Kidney (tissue), 14 donors: Measurements from ENCODE around the gene THAP2. TPM values are rescaled to one million over a fixed set of nuclear protein-coding genes. Genes with fewer than 3 reads are reported as not detected.

Experiments
- DNase-seq, 5 donors: peaks; one replicate each; pipeline ENCODE4 v3.0.0-alpha.2; 2013 to 2020
- FAIRE-seq: peaks from 2 replicates; lab custom pipeline; 2012; peaks lifted over from hg19 to GRCh38; lab: Jason Lieb, UNC
- H3K27ac ChIP-seq, 2 donors: one replicate each; pipeline ENCODE4 v1.7.0; 2013; ENCODE audit warnings: low read depth in 2 of 2, low read length in 2 of 2, inconsistent platforms in 1 of 2
- H3K27me3 ChIP-seq: one replicate; pipeline ENCODE4 v1.7.1; 2013; ENCODE audit warnings: low read length, inconsistent platforms; ENCODE audit not compliant: control insufficient read depth, insufficient read depth
- H3K36me3 ChIP-seq, 3 donors: one replicate each; pipeline versions ENCODE4 v1.7.0 to v1.7.1; 2013; ENCODE audit warnings: low read length in 3 of 3, control low read depth in 1 of 3, inconsistent platforms in 1 of 3; ENCODE audit not compliant: insufficient read depth in 3 of 3, control insufficient read depth in 2 of 3
- H3K4me1 ChIP-seq, 3 donors: one replicate each; pipeline versions ENCODE4 v1.7.0 to v1.7.1; 2013; ENCODE audit warnings: low read length in 3 of 3, inconsistent platforms in 1 of 3, low read depth in 1 of 3; ENCODE audit not compliant: control insufficient read depth in 2 of 3, insufficient read depth in 2 of 3
- H3K4me3 ChIP-seq, 3 donors: one replicate each; pipeline versions ENCODE4 v1.7.0 to v1.8.1; 2013; ENCODE audit warnings: low read length in 3 of 3, control low read depth in 1 of 3, inconsistent platforms in 1 of 3
- H3K9ac ChIP-seq, 3 donors: one replicate each; pipeline versions ENCODE4 v1.7.0 to v1.7.1; 2013; ENCODE audit warnings: low read length in 3 of 3, control low read depth in 1 of 3, inconsistent platforms in 1 of 3
- H3K9me3 ChIP-seq, 3 donors: one replicate each; pipeline versions ENCODE4 v1.7.0 to v1.7.1; 2013; ENCODE audit warnings: low read length in 3 of 3, control low read depth in 1 of 3, inconsistent platforms in 1 of 3; ENCODE audit not compliant: control insufficient read depth in 2 of 3, insufficient read depth in 1 of 3
- CTCF ChIP-seq: IDR thresholded peaks from 3 replicates; pipeline ENCODE4 v1.5.1; 2012; ENCODE audit warnings: mild to moderate bottlenecking, moderate library complexity, borderline replicate concordance; ENCODE audit not compliant: insufficient read depth; ENCODE audit errors: extremely low read depth
- intact Hi-C: fragments of 100-400 bp; cut with DNase I; formaldehyde crosslinking; loops from one replicate; pipeline ENCODE4 v1.11.1; 2022
- polyA plus RNA-seq: library from polyadenylated mRNA; stranded (reverse); fragments of 350-450 nt; fragmentation: Illumina TruSeq; extraction: RNeasy Lipid Tissue Mini Kit (QIAGEN cat#74804); gene quantifications from one replicate; pipeline ENCODE4 v1.2.3, GENCODE V29; 2014; ENCODE audit warnings: low read depth, low replicate concordance; ENCODE audit not compliant: insufficient read depth
- total RNA-seq: library from RNA; stranded (reverse); fragmentation: NEBNext Ultra II Directional; extraction: Animal tissue kit (Norgen Biotek cat#: 25700); gene quantifications from one replicate; pipeline ENCODE4 v1.2.1, GENCODE V29; 2021
- donor health status: control.
- donor health status: control.
- donor health status: control.
- donor health status: control.
- donor health status: control.
- donor health status: DM: yes; HTN: yes; CAD: no.
- donor health status: Normal renal cell carcinoma (clear cell type).

Gene THAP2
- total and polyA plus RNA-seq, 2 donors from 2014 or later: 3.2 to 5.0 TPM

DNA sequence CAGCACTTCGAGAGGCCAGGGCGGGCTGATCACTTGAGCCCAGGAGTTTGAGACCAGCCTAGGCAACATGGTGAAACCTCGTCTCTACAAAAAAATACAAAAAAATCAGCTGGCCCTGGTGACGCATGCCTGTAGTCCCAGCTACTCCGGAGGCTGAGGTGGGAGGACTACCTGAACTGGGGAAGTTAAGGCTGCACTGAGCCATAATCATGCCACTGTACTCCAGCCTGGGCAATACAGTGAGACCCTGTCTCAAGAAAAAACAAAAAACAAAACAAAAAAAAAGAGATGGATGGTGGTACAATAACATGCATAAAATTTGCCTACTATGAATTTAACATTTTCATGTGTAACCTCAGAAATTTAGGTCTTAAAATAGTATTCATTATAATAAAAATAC, 2.2 kb downstream of the THAP2 start:
- H3K4me3 ChIP-seq: no peak overlapping the region

DNA sequence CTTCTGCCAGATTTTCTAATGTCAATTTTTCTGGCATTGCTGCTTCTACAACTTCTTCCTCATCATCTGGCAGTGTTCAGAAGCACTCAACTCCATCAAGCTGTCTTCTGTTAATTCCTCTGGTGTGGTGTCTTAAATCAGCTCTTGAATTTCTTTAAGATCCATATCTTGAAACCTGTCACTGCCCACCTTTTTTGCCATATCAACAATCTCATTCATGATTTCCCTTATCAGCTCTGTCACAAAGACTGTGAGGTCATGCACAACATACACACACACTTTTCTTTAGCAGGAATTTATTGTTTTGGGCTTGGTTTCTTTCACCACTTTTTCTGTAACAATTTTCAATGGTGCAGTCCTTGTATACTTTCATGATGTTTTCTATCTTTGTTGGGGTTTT, 7.2 kb downstream of the THAP2 start:
- TF ChIP-seq CTCF: no peak
- intact Hi-C loops: no loop called here
- Histone ChIP-seq H3K27me3 (no peaks in the 10 kb centered on the region), H3K4me3 (no peak overlapping the region), H3K36me3 (peaks cover 0 to 2% (median 0%) of the 10 kb centered on the region in 3 donors), H3K4me1 (no peaks in the 10 kb centered on the region), H3K9me3 (no peaks in the 10 kb centered on the region), H3K9ac (no peak overlapping the region), H3K27ac (no peak overlapping the region)
- FAIRE-seq (no peak), DNase-seq (no peak)

More for the DNA sequence above, 2.2 kb downstream of the THAP2 start:
- H3K27ac ChIP-seq: no peak overlapping the region
- DNase-seq (peak in 1 of 5 donors; percentile 34), FAIRE-seq (no peak)
- no peak for TF ChIP-seq CTCF
- H3K4me1 ChIP-seq: peaks cover 0 to 6% (median 2%) of the 10 kb centered on the region in 3 donors
- H3K9ac ChIP-seq: no peak overlapping the region
- intact Hi-C loops: no loop called here
- H3K27me3 ChIP-seq: no peaks in the 10 kb centered on the region
- H3K9me3 ChIP-seq: no peaks in the 10 kb centered on the region
- H3K36me3 ChIP-seq: peaks cover 0 to 2% (median 0%) of the 10 kb centered on the region in 3 donors

GRCh38 chr12:71671816-71672215, 7.7 kb downstream of the THAP2 start:
- no peak for FAIRE-seq
- TF ChIP-seq CTCF: no peak
- no peaks in the 10 kb centered on the region for H3K9me3 ChIP-seq
- no peak overlapping the region for H3K4me3 ChIP-seq
- H3K36me3 ChIP-seq: peaks cover 0 to 2% (median 0%) of the 10 kb centered on the region in 3 donors
- no peaks in the 10 kb centered on the region for H3K27me3 ChIP-seq
- intact Hi-C loops: no loop called here
- no peak overlapping the region for H3K9ac ChIP-seq
- no peak overlapping the region for H3K27ac ChIP-seq
- no peak for DNase-seq
- no peaks in the 10 kb centered on the region for H3K4me1 ChIP-seq

DNA sequence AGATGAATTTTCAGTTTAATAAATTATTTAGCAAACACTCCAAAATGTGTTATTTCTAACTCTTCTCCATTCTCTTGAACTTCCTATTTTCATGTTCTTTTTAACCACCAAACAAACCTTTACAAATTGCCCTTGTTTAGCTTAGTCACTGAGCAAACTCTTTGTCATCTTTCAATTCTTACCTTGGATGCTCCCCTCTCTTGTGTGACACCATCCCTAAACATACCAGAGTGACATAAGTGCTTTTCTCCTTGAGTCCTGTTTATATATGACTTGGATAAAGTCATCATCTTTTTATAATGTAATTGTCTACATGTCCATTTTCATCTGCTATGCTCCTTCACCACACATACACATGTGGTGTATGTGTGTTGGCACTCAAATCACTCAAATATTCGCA, 18.4 kb downstream of the THAP2 start:
- Histone ChIP-seq H3K4me3 (no peak overlapping the region), H3K27me3 (no peaks in the 10 kb centered on the region), H3K36me3 (no peaks in the 10 kb centered on the region), H3K9me3 (no peaks in the 10 kb centered on the region), H3K27ac (no peak overlapping the region), H3K4me1 (no peaks in the 10 kb centered on the region), H3K9ac (no peak overlapping the region)
- FAIRE-seq: no peak
- TF ChIP-seq CTCF: no peak
- DNase-seq: no peak
- intact Hi-C loops: no loop called here
